HG03097 (cell line): ENCODE data around the gene NGB.
"Not testable (repeated sequence)": the region's sequence is repeated elsewhere in the genome, so short reads cannot be mapped to it uniquely, and the experiment has no call there.

ENCODE experiments used
- ATAC-seq: cut with Tn5 transposase; IDR thresholded peaks from one replicate; pipeline ENCODE4 v1.9.1; 2021; ENCODE audit not compliant: unreplicated experiment, low FRiP score

NGB gene

DNA sequence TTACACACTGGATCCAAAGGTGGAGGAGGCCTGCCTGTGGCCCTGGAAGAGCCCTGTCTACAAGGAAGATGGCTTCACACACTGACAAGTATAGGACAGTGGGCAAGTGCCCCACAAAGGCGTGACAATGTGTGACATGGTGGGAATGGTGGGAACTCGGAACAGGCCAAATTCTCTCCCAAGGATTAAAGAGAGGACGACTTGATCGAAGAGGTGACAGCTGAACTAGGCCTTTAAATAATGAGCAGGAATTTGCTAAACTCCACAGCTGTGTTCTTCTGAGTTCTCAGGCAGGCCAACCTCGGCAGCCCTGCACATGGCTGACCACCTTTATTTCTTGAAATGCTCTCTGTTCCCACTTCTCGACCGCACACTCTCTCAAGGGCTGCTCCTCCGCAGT lies 25.9 kb upstream of the NGB start:
- ATAC-seq: no peak

DNA sequence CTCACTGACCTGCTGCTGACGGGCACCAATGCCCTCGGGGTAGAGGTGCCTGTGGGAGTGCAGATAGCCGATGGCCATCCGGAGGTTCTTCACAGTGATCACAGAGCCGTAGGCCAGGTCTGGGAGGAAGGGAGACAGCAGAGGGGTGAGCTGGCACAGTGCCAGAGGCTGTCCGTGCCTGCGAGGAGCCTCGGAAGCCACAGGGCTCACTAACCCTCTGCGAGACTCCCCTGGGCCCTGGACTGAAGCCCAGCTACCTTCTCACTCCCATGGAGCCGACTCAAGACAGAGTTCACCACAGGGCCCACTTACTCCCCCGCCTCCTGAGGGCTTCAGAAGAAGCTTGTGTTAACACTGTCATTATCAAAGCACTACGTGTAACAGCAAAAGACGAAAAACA lies 25.1 kb upstream of the NGB start:
- ATAC-seq: no peak

DNA sequence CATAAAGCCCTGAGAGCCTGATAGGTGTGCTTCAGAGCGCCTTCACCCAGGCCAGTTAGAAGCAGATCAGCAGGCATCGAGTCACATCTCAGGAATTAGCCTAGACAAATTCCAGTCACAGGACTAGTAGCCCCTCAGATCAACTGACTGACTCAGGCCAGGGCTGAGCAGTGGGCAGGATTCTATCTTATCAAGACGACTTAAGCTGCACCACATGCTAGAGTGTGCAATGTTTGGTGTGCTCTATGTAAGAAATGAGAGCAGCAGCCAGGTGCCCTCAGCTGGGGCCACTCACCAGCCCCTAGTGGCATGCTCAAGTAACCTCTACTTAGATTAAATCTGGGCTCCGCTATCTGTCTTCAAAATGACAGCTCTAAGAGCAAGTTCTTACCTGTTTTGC lies 19.7 kb upstream of the NGB start:
- ATAC-seq: no peak

- ATAC-seq: no peak
Measured at GRCh38 chr14:77286576-77286975, 15.6 kb upstream of the NGB start.

DNA sequence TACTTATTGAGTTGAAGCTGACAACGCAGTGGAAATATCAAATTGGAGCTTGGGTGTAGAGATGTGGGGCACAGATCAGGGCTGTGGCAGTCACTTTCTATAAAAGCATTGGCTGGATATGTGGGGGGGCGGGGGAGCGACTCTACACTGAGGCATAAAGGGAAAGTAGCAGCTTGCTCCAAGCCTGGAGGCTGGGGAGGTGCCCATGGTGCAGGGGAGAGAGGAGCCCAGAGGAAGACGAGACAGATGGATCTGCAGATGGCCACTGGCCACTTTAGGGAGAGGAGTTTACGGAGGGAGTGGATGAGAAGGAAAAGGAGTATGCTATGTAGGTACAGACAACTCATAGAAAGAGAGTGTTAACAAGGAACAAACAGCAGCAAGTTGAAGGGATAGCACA lies 13.5 kb upstream of the NGB start:
- no peak for ATAC-seq

GRCh38 chr14:77284066-77284465 lies 13.1 kb upstream of the NGB start:
- no peak for ATAC-seq

GRCh38 chr14:77281852-77282410 lies 10.9 kb upstream of the NGB start:
- no peak for ATAC-seq

GRCh38 chr14:77280921-77281320 lies 9.9 kb upstream of the NGB start:
- not testable (repeated sequence) for ATAC-seq

DNA sequence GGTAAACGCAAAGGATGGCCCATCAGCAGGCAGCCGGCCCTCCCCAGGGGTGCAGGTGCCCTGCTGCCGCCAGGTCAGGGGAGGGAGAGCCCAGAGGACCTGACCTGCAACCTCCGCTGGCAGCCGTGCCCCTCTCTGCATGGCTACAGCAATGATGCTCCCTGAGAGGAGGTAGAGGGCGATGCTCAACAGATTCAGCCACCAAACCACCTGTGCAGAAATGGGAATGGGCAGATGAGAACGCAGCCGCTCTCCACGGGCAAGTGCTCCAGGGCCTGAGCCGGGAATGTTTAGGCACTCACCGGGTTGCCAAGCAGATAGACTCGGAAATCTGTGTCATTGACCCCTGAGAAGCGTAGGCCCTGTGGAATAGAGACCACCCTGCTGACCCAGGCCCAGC lies 8.7 kb upstream of the NGB start:
- ATAC-seq: no peak

DNA sequence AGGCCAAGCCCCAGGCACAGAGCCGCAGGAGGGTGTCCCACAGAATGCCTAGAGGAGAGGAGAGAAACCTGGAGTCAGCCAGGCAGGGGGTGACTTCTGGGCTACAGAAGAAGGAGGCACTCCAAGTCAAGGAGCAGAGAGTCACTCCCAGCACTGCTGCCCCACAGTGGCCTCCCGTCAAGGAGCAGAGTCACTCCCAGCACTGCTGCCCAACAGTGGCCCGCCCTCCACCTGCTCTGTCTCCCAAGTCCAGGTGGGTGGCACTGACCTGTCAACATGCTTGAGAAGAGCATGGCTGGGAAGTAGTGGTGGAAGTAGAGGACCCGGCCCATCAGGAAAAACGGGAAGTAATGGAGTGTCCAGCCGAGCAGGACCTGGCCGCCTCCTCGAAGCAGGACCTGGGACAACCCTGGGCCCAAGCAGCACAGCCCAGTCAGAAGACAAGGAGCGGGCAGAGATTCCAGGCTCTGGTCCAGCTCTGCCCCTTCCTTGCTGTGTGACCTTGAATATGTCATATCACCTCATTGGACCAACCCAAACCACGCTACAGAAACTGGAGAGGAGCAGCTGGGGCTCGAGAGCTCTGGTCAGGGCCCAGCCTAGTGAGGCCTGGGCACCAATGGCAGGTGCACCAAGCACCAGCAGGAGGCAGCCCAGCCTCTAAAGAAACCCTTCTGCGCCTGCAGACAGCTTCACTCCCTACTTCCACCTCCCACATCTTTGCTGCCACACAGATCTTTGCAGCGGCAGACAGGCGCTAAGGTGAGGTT lies 7.6 kb upstream of the NGB start:
- ATAC-seq: no peak

DNA sequence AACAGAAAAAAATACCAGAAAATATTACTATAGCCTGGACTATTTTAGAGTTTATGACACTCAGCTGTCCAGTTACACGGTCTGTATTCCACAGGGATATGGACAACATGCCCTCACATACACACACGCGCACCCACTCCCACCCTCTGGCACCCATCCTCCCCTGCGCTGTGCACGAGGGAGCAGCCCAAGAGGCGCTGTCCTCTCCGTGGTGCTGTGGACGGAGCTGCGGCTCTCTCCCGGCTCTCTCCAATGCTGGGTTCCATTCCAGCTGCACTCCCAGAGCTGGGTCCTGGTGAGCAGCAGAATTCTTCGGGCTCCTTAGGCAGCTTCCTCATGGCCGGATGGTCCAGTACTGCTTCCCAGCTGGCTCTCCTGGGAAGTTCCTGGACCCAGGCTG lies 6.0 kb upstream of the NGB start:
- ATAC-seq: no peak

- no peak for ATAC-seq
Measured at GRCh38 chr14:77276295-77276935, 5.4 kb upstream of the NGB start.

GRCh38 chr14:77275601-77276017 lies 4.6 kb upstream of the NGB start:
- no peak for ATAC-seq

DNA sequence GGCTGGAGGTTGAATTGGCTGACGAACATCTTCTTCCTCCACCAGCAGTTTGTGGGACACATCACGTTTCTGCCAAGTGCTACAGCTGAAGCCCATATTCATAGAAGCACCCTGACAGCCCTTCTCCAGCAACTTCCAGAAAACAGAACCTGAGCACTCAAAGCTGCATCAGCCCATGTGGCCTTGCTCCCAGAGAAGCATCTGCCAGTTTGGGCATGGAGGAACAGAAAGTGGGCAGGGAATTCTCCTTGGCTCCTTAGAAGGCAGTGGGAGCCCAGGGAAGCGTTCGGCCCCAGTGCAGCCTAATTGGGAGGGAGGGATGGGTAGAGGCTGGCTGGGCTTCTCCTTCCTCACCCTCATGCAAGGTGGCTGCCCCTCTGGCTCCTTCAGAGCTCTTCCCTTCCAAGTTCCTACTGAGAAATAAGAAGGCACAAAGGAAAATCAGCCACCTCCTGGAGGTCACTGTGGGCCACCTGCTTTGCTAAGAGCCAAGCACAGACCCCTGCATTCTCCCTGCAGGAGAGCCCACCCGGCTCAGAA lies 4.1 kb upstream of the NGB start:
- no peak for ATAC-seq

GRCh38 chr14:77273796-77274195 lies 2.8 kb upstream of the NGB start:
- ATAC-seq: no peak

DNA sequence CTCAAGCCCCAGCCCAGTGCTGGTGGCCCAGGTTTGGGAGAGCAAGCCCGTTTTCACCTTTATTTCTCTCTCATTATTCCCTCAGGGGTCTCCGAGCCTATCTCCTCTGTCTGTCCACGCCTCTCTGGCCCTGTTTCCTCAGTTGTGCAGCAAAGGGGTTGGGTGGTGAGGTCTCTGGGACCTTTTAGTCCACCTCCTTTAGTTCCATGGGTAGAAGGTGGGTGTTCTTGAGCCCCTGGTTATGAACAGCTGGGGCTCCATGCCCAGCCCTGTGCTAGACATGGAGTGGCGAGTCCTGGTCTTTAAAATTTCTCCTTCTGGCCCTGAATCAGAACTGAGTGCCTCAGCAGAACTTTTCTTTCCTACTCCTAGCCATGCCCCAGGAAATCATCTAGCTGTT lies 1.3 kb upstream of the NGB start:
- ATAC-seq: no peak

GRCh38 chr14:77270361-77271112 lies 469 bp downstream of the NGB start:
- ATAC-seq: no peak

GRCh38 chr14:77268989-77269600 lies 1.9 kb downstream of the NGB start:
- ATAC-seq: no peak

GRCh38 chr14:77267937-77268699 lies 2.9 kb downstream of the NGB start:
- ATAC-seq: no peak

DNA sequence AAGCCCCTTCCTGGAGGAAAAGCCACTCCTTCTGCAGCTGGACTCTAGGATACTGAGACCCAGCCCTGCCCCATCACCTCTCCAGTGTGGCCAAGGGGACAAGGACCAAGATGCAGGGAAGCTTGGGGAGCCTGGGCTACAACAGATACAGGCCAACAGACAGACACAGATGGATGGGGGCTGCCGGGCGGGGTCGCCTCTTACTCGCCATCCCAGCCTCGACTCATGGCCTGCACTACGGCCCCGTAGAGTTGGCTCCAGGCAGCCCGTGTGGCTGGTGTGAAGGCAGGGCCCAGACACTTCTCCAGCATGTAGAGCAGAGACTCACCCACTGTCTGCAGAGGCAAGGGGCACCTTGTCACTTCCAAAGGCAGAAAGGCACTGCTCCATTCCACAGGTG lies 4.7 kb downstream of the NGB start:
- no peak for ATAC-seq
